Measurements from ENCODE around the gene PDE4A. TPM values are rescaled to one million over a fixed set of nuclear protein-coding genes. Genes with fewer than 3 reads are reported as not detected.

Gene PDE4A
- total and polyA plus RNA-seq, 10 of the 15 experiments (the other 5 are each of a cell fraction or from before 2014, with no cell fraction given) = 0.24 to 13.3 (median 4.9) TPM

GRCh38 chr19:10403137-10404021, 17.0 kb upstream of the PDE4A start, which contains the start of gene CDC37 (continued):
- no peak for TF ChIP-seq NFYB (IDR thresholded peaks at IDR 0.05; ENCODE audit: insufficient read depth, low read depth, low read length)
- TF ChIP-seq, protein P1, sequence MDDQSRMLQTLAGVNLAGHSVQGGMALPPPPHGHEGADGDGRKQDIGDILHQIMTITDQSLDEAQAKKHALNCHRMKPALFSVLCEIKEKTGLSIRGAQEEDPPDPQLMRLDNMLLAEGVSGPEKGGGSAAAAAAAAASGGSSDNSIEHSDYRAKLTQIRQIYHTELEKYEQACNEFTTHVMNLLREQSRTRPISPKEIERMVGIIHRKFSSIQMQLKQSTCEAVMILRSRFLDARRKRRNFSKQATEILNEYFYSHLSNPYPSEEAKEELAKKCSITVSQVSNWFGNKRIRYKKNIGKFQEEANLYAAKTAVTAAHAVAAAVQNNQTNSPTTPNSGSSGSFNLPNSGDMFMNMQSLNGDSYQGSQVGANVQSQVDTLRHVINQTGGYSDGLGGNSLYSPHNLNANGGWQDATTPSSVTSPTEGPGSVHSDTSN (IDR thresholded peaks at IDR 0.05; ENCODE audit: insufficient replicate concordance, low read depth, low read length) = no peak
- TF ChIP-seq YY1 (IDR thresholded peaks at IDR 0.05; ENCODE audit: low read depth, low read length) = peak; percentile 93
- TF ChIP-seq DPF2 (IDR thresholded peaks at IDR 0.05) = no peak; the same call in 1 of the 2 replicates
- TF ChIP-seq SREBF1 (IDR thresholded peaks at IDR 0.05; ENCODE audit: low read length) = no peak
- peak; percentile 98 for TF ChIP-seq POLR2A (IDR thresholded peaks at IDR 0.05; ENCODE audit: low read depth, low read length)
- no peak for TF ChIP-seq PML (IDR thresholded peaks at IDR 0.05; ENCODE audit: low read length)
- no peak for TF ChIP-seq BRCA1 (IDR thresholded peaks at IDR 0.05; ENCODE audit: low read depth, low read length)
- peak; percentile 19; the same call in 1 of the 2 replicates for TF ChIP-seq BCL11A (IDR thresholded peaks at IDR 0.05; ENCODE audit: low read depth, low read length)
- TF ChIP-seq TCF7 (IDR thresholded peaks at IDR 0.05; ENCODE audit: borderline replicate concordance) = no peak
- TF ChIP-seq, protein P2, sequence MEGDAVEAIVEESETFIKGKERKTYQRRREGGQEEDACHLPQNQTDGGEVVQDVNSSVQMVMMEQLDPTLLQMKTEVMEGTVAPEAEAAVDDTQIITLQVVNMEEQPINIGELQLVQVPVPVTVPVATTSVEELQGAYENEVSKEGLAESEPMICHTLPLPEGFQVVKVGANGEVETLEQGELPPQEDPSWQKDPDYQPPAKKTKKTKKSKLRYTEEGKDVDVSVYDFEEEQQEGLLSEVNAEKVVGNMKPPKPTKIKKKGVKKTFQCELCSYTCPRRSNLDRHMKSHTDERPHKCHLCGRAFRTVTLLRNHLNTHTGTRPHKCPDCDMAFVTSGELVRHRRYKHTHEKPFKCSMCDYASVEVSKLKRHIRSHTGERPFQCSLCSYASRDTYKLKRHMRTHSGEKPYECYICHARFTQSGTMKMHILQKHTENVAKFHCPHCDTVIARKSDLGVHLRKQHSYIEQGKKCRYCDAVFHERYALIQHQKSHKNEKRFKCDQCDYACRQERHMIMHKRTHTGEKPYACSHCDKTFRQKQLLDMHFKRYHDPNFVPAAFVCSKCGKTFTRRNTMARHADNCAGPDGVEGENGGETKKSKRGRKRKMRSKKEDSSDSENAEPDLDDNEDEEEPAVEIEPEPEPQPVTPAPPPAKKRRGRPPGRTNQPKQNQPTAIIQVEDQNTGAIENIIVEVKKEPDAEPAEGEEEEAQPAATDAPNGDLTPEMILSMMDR (IDR thresholded peaks at IDR 0.05 in 2 of 3, conservative IDR thresholded peaks at IDR 0.05 in 1 of 3; ENCODE audit: control insufficient read depth in 2 of 3, extremely low read depth in 1 of 3, insufficient read depth in 1 of 3, low read depth in 3 of 3, low read length in 3 of 3) = no peak
- peak in 1 of 2 experiments; percentile 65; a peak in 2 of 4 replicates for TF ChIP-seq BHLHE40 (IDR thresholded peaks at IDR 0.05; ENCODE audit: borderline replicate concordance in 1 of 2, low read depth in 2 of 2, low read length in 1 of 2)
- TF ChIP-seq, protein P3, sequence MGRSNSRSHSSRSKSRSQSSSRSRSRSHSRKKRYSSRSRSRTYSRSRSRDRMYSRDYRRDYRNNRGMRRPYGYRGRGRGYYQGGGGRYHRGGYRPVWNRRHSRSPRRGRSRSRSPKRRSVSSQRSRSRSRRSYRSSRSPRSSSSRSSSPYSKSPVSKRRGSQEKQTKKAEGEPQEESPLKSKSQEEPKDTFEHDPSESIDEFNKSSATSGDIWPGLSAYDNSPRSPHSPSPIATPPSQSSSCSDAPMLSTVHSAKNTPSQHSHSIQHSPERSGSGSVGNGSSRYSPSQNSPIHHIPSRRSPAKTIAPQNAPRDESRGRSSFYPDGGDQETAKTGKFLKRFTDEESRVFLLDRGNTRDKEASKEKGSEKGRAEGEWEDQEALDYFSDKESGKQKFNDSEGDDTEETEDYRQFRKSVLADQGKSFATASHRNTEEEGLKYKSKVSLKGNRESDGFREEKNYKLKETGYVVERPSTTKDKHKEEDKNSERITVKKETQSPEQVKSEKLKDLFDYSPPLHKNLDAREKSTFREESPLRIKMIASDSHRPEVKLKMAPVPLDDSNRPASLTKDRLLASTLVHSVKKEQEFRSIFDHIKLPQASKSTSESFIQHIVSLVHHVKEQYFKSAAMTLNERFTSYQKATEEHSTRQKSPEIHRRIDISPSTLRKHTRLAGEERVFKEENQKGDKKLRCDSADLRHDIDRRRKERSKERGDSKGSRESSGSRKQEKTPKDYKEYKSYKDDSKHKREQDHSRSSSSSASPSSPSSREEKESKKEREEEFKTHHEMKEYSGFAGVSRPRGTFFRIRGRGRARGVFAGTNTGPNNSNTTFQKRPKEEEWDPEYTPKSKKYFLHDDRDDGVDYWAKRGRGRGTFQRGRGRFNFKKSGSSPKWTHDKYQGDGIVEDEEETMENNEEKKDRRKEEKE (IDR thresholded peaks at IDR 0.05) = no peak
- no peak for TF ChIP-seq CEBPB (IDR thresholded peaks at IDR 0.05; ENCODE audit: borderline replicate concordance in 1 of 2, low read depth in 2 of 2, low read length in 2 of 2)
- no peak for TF ChIP-seq JUNB (IDR thresholded peaks at IDR 0.05)
- TF ChIP-seq ESRRA (IDR thresholded peaks at IDR 0.05; ENCODE audit: low read length) = no peak
- TF ChIP-seq RELB (IDR thresholded peaks at IDR 0.05; ENCODE audit: low read depth) = peak; percentile 20; the same call in 1 of the 2 replicates
- TF ChIP-seq TCF3 (IDR thresholded peaks at IDR 0.05; ENCODE audit: borderline replicate concordance, insufficient read depth, low read depth, low read length) = peak; percentile 40; the same call in 1 of the 2 replicates
- no peak for TF ChIP-seq SMARCA5 (IDR thresholded peaks at IDR 0.05)
- TF ChIP-seq RUNX3 (IDR thresholded peaks at IDR 0.05; ENCODE audit: low read length) = no peak; the same call in 1 of the 2 replicates
- no peak for TF ChIP-seq ZNF384 (IDR thresholded peaks at IDR 0.05; ENCODE audit: borderline replicate concordance, low read depth, low read length)
- peak; percentile 68 to 80; a peak in 3 of 4 replicates for TF ChIP-seq SRF (IDR thresholded peaks at IDR 0.05; ENCODE audit: low read depth in 2 of 2, low read length in 2 of 2)
- TF ChIP-seq SUPT20H (IDR thresholded peaks at IDR 0.05; ENCODE audit: borderline replicate concordance, control insufficient read depth, low read depth, low read length) = no peak

All from GM12878 (cell line).